AG04450 (cell line): ENCODE data around the gene GALT. TPM values are rescaled to one million over a fixed set of nuclear protein-coding genes. Genes with fewer than 3 reads are reported as not detected.

Experiments
- CTCF ChIA-PET: fragments of 300-600, 350-600 bp; formaldehyde crosslinking; extraction: SDS; loops from one replicate; lab custom pipeline; 2022; ENCODE audit warnings: antibody characterized with exemption, inconsistent platforms; lab: Charles Lee
- POLR2A ChIA-PET: fragments of 350-600 bp; formaldehyde crosslinking; extraction: SDS; loops from one replicate; lab custom pipeline; 2021; ENCODE audit warnings: antibody characterized with exemption, inconsistent platforms; lab: Yijun Ruan, JAX
- DNase-seq: peaks from one replicate; pipeline ENCODE4 v3.0.0-alpha.2; 2011; ENCODE audit warnings: low read depth, low spot score
- H3K27ac ChIP-seq: one replicate; pipeline ENCODE4 v1.5.1; 2012; ENCODE audit warnings: low read depth, low read length, control low read depth
- H3K27me3 ChIP-seq: one replicate; pipeline ENCODE4 v1.6.0; 2012; ENCODE audit warnings: low read length; ENCODE audit not compliant: control insufficient read depth, insufficient read depth
- H3K4me3 ChIP-seq: 2 replicates; pipeline ENCODE4 v1.5.1; 2011; ENCODE audit warnings: mild to moderate bottlenecking, low read depth, low read length, control low read depth
- H3K9me3 ChIP-seq: 2 replicates; pipeline ENCODE4 v1.5.1; 2012; ENCODE audit warnings: low read length; ENCODE audit not compliant: control insufficient read depth, insufficient read depth
- CTCF ChIP-seq: IDR thresholded peaks from 2 replicates; pipeline ENCODE4 v1.5.1; 2011; ENCODE audit warnings: low read depth, low read length, control low read depth, inconsistent platforms
- polyA plus RNA-seq: library from polyadenylated mRNA; depleted of rRNA; stranded (reverse); fragments of >200 nt; gene quantifications from 2 replicates; pipeline ENCODE4 v1.2.3, GENCODE V29; 2011

The GALT gene
- polyA plus RNA-seq, 1 experiment = 24.8 TPM

GRCh38 chr9:34671307-34671706 is 24.8 kb downstream of the GALT start:
- POLR2A ChIA-PET = no interaction called here

GRCh38 chr9:34674440-34674839 is 28.0 kb downstream of the GALT start:
- Histone ChIP-seq H3K27me3 (no peaks in the 10 kb centered on the region), H3K4me3 (no peak overlapping the region), H3K27ac (no peak overlapping the region), H3K9me3 (no peaks in the 10 kb centered on the region)
- DNase-seq = no peak
- ChIA-PET CTCF (interaction anchor here (1.0 kb wide), 3 partner anchors 17 to 28 kb away, joined by 3 to 6 read pairs (median 4); no protein-coding TSS in a partner anchor), POLR2A (no interaction called here)
- TF ChIP-seq CTCF = no peak

More at GRCh38 chr9:34671307-34671706, 24.8 kb downstream of the GALT start:
- H3K27ac ChIP-seq = no peak overlapping the region
- H3K9me3 ChIP-seq = no peaks in the 10 kb centered on the region
- no peak overlapping the region for H3K4me3 ChIP-seq
- no peaks in the 10 kb centered on the region for H3K27me3 ChIP-seq
- CTCF ChIA-PET = interaction anchor here (1.6 to 1.9 kb wide), 2 partner anchors 31 to 314 kb away, joined by 3 to 6 read pairs; no protein-coding TSS in a partner anchor
- DNase-seq = no peak
- no peak for TF ChIP-seq CTCF

- POLR2A ChIA-PET = no interaction called here
- H3K27me3 ChIP-seq = no peaks in the 10 kb centered on the region
- CTCF ChIA-PET = interaction anchor here (1.0 to 2.9 kb wide), 3 partner anchors 16 to 27 kb away, joined by 3 to 22 read pairs (median 10); no protein-coding TSS in a partner anchor
- TF ChIP-seq CTCF = peak; percentile 80
- no peak overlapping the region for H3K27ac ChIP-seq
- H3K9me3 ChIP-seq = no peaks in the 10 kb centered on the region
- no peak overlapping the region for H3K4me3 ChIP-seq
- DNase-seq = no peak
Observed at GRCh38 chr9:34675048-34675714, 28.7 kb downstream of the GALT start.

- no peak for DNase-seq
- CTCF ChIA-PET = interaction anchor here (1.1 to 2.9 kb wide), 2 partner anchors 25 to 27 kb away, joined by 10 to 22 read pairs; no protein-coding TSS in a partner anchor
- Histone ChIP-seq H3K9me3 (no peaks in the 10 kb centered on the region), H3K27ac (no peak overlapping the region), H3K4me3 (no peak overlapping the region), H3K27me3 (no peaks in the 10 kb centered on the region)
- POLR2A ChIA-PET = no interaction called here
- no peak for TF ChIP-seq CTCF
Observed at GRCh38 chr9:34675869-34676268, 29.4 kb downstream of the GALT start.

DNA sequence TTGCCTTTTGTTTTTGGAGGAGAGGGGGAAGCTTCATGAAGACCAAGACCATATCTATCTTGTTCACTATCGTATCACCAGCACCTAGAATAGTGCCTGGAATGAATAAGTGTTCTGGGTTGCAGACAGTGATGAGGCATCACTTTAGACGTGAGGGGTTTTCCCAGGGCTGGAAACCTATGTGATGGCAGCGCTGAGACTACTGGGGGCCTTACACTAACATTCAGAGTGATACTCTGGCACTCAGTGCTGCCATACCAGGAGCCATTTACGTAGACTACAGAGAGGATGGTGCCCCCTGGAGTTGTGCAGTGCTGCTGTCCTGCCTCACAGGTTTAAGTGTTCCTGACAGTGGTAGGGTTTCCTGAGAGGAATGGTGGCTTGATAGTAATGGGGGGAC is 37.7 kb downstream of the GALT start:
- Histone ChIP-seq H3K27me3 (no peaks in the 10 kb centered on the region), H3K4me3 (no peak overlapping the region), H3K9me3 (no peaks in the 10 kb centered on the region), H3K27ac (no peak overlapping the region)
- CTCF ChIA-PET = interaction anchor here (1.1 kb wide), 1 partner anchor 18 kb away, joined by 4 read pairs; no protein-coding TSS in a partner anchor
- TF ChIP-seq CTCF = no peak
- DNase-seq = no peak
- POLR2A ChIA-PET = no interaction called here
